GM20000 (cell line): Measurements from ENCODE around the gene MET.

ENCODE experiments used
- DNase-seq: peaks from one replicate; pipeline ENCODE4 v3.0.0; 2012; ENCODE audit warnings: low spot score
- TF ChIP-seq, protein P1 (sequence below): IDR thresholded peaks from 2 replicates; pipeline ENCODE4 v1.5.1; 2012; ENCODE audit warnings: mild to moderate bottlenecking, control low read depth; ENCODE audit errors: extremely low read depth, missing control alignments

MET gene

GRCh38 chr7:116783666-116784318, 111.8 kb downstream of the MET start:
- no peak for DNase-seq
- TF ChIP-seq, protein P1, sequence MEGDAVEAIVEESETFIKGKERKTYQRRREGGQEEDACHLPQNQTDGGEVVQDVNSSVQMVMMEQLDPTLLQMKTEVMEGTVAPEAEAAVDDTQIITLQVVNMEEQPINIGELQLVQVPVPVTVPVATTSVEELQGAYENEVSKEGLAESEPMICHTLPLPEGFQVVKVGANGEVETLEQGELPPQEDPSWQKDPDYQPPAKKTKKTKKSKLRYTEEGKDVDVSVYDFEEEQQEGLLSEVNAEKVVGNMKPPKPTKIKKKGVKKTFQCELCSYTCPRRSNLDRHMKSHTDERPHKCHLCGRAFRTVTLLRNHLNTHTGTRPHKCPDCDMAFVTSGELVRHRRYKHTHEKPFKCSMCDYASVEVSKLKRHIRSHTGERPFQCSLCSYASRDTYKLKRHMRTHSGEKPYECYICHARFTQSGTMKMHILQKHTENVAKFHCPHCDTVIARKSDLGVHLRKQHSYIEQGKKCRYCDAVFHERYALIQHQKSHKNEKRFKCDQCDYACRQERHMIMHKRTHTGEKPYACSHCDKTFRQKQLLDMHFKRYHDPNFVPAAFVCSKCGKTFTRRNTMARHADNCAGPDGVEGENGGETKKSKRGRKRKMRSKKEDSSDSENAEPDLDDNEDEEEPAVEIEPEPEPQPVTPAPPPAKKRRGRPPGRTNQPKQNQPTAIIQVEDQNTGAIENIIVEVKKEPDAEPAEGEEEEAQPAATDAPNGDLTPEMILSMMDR, result no peak

DNA sequence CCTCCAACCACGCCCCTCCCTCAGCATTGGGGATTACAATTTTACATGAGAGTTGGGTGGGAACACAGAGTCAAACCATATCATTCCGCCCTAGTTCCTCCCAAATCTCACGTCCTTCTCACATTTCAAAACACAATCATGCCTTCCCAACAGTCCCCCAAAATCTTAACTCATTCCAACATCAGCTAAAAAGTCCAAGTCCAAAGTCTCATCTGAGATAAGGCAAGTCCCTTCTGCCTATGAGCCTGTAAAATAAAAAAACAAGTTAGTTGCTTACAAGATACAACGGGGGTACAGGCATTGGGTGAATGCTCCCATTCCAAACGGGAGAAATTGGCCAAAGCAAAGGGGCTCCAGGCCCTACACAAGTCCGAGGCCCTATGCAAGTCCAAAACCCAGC, 112.7 kb downstream of the MET start:
- DNase-seq, result no peak
- TF ChIP-seq, protein P1, result no peak

- TF ChIP-seq, protein P1, result no peak
- no peak for DNase-seq
Observed at GRCh38 chr7:116785843-116786242, 113.8 kb downstream of the MET start.

GRCh38 chr7:116786791-116787443, 114.9 kb downstream of the MET start:
- peak; percentile 71 for DNase-seq
- TF ChIP-seq, protein P1, result peak; percentile 59

- TF ChIP-seq, protein P1, result no peak
- DNase-seq, result no peak
Observed at GRCh38 chr7:116787881-116788280, 115.9 kb downstream of the MET start.

- DNase-seq, result no peak
- TF ChIP-seq, protein P1, result no peak
Observed at GRCh38 chr7:116788572-116789197, 116.7 kb downstream of the MET start.

DNA sequence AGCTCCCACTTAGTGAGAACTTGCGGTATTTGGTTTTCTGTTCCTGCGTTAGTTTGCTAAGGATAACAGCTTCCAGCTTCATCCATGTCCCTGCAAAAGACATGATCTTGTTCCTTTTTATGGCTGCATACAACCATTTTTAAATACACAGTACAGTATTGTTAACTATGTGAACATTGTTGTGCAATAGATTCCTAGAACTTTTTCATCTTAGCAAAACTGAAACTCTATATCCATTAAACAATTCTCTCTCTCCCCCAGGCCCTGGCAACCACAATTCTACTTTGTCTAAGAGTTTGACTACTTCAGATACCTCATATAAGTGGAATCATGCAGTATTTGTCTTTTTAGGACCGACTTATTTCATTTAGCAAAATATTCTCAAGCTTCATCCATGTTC, 118.0 kb downstream of the MET start:
- DNase-seq, result no peak
- TF ChIP-seq, protein P1, result no peak
